OCI-LY7 (cell line): ENCODE data around the gene PRRG4.

Experiments used
- CTCF ChIP-seq: fragments of 200-600 bp; sonication (generic); conservative IDR thresholded peaks from 2 replicates; pipeline ENCODE4 v1.5.1; 2014; ENCODE audit warnings: mild to moderate bottlenecking, antibody characterized with exemption, low read length, moderate library complexity, mixed read lengths
- EZH2phosphoT487 ChIP-seq: fragments of 200-600 bp; sonication (generic); IDR thresholded peaks from 2 replicates; pipeline ENCODE4 v1.6.1; 2018; ENCODE audit warnings: low read depth, borderline replicate concordance, mild to moderate bottlenecking, mixed run types, antibody characterized with exemption, low read length, moderate library complexity, mixed read lengths

GRCh38 chr11:32905028-32905667, 75.4 kb downstream of the PRRG4 start:
- TF ChIP-seq EZH2phosphoT487 (no peak), CTCF (no peak)
